SK-N-MC (cell line): Measurements from ENCODE around the gene LYAR.

Source experiments
- DNase-seq: peaks from one replicate; pipeline ENCODE4 v3.0.0-alpha.2; 2011; ENCODE audit warnings: low read depth, low spot score
- H3K27ac ChIP-seq: fragments of 200-600 bp; sonication (generic); 2 replicates; pipeline ENCODE4 v1.5.1; 2016; ENCODE audit warnings: mixed run types
- H3K36me3 ChIP-seq: fragments of 200-600 bp; sonication (generic); 2 replicates; pipeline ENCODE4 v1.6.1; 2017; ENCODE audit warnings: antibody characterized with exemption, low read length, mixed read lengths; ENCODE audit not compliant: insufficient read depth
- H3K4me3 ChIP-seq: fragments of 200-600 bp; sonication (generic); 2 replicates; pipeline ENCODE4 v1.5.1; 2016
- H3K9ac ChIP-seq: fragments of 200-600 bp; sonication (generic); 2 replicates; pipeline ENCODE4 v1.8.0; 2017; ENCODE audit warnings: mixed run types, mixed read lengths; ENCODE audit not compliant: insufficient read length
- H3K9me3 ChIP-seq: fragments of 200-600 bp; sonication (generic); 2 replicates; pipeline ENCODE4 v1.6.1; 2017; ENCODE audit warnings: low read depth, mild to moderate bottlenecking, antibody characterized with exemption, low read length, moderate library complexity, mixed read lengths
- EZH2 ChIP-seq: fragments of 200-600 bp; sonication (generic); IDR thresholded peaks from one replicate; pipeline ENCODE4 v1.6.1; 2017; ENCODE audit warnings: antibody characterized with exemption
- FOXP2 ChIP-seq: optimal IDR thresholded peaks from 2 replicates; pipeline ENCODE3; 2011; ENCODE audit warnings: mild to moderate bottlenecking, moderate library complexity; ENCODE audit not compliant: insufficient read depth; ENCODE audit errors: extremely low read length, control extremely low read depth
- POLR2AphosphoS5 ChIP-seq: IDR thresholded peaks from 2 replicates; pipeline ENCODE4 v1.6.1; 2012; ENCODE audit warnings: mild to moderate bottlenecking, low read depth, low read length, borderline replicate concordance

The LYAR gene

GRCh38 chr4:4299006-4299405 lies 9.1 kb upstream of the LYAR start:
- H3K27ac ChIP-seq: no peak overlapping the region
- no peak overlapping the region for H3K9ac ChIP-seq
- H3K36me3 ChIP-seq: peaks cover 10% of the 10 kb centered on the region
- no peaks in the 10 kb centered on the region for H3K9me3 ChIP-seq
- DNase-seq: no peak
- no peak overlapping the region for H3K4me3 ChIP-seq
- TF ChIP-seq EZH2: no peak
- no peak for TF ChIP-seq FOXP2
- no peak for TF ChIP-seq POLR2AphosphoS5

DNA sequence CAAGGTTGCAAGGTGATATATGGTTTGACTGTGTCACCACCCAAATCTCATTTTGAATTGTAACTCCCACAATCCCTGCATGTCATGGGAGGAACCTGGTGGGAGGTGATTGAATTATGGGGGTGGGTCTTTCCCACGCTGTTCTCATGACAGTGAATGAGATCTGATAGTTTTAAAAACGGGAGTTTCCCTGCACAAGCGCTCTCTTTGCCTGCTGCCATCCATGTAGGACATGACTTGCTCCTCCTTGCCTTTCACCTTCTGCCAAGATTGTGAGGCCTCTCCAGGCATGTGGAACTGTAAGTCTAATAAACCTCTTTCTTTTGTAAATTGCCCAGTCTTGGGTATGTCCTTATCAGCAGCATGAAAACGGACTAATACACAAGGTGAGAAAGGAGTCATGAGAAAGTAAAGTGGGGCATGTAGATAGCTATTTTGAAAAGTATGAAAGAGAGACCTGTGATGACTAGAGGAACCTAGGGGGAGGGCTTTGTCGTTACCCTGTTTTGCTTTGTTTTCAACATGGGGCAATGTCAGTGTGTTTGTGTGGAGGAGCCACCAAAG lies 6.4 kb upstream of the LYAR start:
- Histone ChIP-seq H3K36me3 (no peaks in the 10 kb centered on the region), H3K9me3 (no peaks in the 10 kb centered on the region), H3K4me3 (no peak overlapping the region), H3K9ac (no peak overlapping the region), H3K27ac (no peak overlapping the region)
- no peak for DNase-seq
- TF ChIP-seq EZH2: no peak
- no peak for TF ChIP-seq FOXP2
- no peak for TF ChIP-seq POLR2AphosphoS5

GRCh38 chr4:4293279-4293678 lies 3.3 kb upstream of the LYAR start:
- no peak for DNase-seq
- Histone ChIP-seq H3K36me3 (no peaks in the 10 kb centered on the region), H3K27ac (no peak overlapping the region), H3K4me3 (no peak overlapping the region), H3K9me3 (no peaks in the 10 kb centered on the region), H3K9ac (no peak overlapping the region)
- TF ChIP-seq EZH2: no peak
- TF ChIP-seq POLR2AphosphoS5: no peak
- no peak for TF ChIP-seq FOXP2

DNA sequence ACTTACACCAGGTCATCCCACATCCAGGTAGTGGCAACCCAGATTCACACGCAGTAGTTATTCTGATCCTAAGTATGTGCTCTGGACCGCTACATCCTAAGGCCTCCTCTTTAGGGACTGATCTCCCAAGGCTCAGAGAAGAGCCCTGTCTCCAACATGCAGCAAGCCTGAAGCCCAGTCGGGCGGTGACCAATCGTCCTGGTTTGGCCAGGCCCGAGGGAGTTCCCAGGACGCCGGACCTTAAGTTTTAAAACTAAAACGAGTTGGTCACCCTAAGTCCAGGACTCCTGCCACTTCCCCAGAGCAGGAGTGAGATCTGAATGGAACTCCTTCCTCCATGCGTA lies 385 bp downstream of the LYAR start:
- Histone ChIP-seq H3K36me3 (peaks cover 25% of the 10 kb centered on the region), H3K9me3 (no peaks in the 10 kb centered on the region), H3K9ac (peak overlapping the region; percentile 97), H3K4me3 (peak overlapping the region; percentile 99), H3K27ac (no peak overlapping the region)
- TF ChIP-seq EZH2: no peak
- TF ChIP-seq FOXP2: no peak
- TF ChIP-seq POLR2AphosphoS5: no peak
- no peak for DNase-seq

- Histone ChIP-seq H3K27ac (no peak overlapping the region), H3K36me3 (peaks cover 29% of the 10 kb centered on the region), H3K4me3 (peak overlapping the region; percentile 99), H3K9ac (peak overlapping the region; percentile 97), H3K9me3 (no peaks in the 10 kb centered on the region)
- no peak for DNase-seq
- TF ChIP-seq POLR2AphosphoS5 (no peak), EZH2 (no peak), FOXP2 (no peak)
Measured at GRCh38 chr4:4289055-4289454, 899 bp downstream of the LYAR start.

DNA sequence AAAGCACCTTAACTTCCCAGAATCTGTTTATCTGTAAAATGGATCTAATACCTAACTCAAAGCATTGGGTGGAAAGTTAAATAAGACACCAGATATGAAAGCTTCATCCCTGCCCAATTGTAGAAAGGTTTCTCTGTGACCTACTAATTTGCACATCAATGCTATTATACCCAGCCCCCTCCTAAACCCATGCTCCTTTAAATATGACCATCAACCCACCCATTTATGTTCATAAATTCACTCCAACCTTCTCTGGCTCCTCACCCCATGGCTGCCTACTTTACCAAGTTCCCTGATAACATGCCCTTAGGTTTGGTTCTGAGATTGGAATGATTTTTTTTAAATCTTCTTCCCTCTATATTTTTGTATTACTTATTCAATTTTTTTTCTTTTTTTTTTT lies 1.9 kb downstream of the LYAR start:
- Histone ChIP-seq H3K9me3 (no peaks in the 10 kb centered on the region), H3K4me3 (no peak overlapping the region), H3K36me3 (peaks cover 37% of the 10 kb centered on the region), H3K9ac (no peak overlapping the region), H3K27ac (no peak overlapping the region)
- DNase-seq: no peak
- no peak for TF ChIP-seq EZH2
- TF ChIP-seq FOXP2: no peak
- TF ChIP-seq POLR2AphosphoS5: no peak

DNA sequence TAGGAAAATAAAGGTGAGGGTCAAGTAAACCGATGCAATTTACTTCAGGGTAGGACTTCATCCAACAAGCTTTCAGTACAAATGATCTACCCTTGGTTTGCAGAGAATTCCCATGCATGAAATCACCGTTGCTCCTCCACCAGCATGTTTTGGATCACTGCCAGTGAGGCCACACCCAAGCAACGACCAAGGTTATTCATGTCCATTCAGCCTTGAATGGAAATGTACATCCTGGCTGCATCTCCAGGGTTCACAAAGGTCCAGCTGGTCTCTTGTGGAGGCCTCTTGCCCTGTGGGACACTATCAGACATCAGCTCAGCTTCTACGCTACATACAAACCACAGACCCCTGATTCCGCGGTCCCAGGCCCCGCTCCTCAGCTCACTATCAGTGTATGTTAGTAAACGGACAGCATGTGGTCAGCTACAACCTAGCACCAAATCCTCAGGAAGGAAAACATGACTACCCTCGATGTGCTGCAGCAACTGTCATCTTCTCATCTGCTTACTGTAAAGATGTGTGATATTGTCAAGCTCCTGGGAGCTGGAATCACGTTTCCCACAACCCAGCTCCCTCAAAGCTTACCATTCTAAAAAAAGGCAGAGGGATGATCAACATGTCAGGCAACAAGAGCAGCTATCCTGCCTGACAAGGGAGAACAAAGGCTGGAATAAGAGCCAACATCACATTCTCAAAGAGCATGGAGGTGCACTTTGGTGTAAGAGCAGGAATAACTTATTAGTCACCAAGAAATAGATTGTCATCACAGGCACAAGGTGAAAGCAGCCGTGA lies 4.9 kb downstream of the LYAR start:
- no peak overlapping the region for H3K27ac ChIP-seq
- H3K36me3 ChIP-seq: peaks cover 66% of the 10 kb centered on the region

DNA sequence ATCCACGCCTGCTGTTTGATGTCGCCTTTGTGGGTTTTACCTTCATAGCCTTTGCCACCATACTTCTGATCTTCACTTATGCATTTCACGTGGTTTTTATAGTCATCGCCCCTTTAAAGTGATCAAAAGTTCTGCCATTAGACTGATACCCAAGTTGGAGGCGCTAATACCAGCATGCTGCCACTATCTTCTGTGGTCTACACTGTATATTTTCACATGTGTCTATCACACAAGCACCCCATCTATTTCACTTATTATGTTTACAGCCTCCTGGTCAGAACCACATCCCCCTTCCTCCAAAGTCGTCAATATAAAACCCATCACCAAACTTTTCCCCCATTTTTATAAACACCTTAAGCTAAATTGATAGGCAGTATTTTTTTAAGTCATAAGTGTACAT lies 8.2 kb downstream of the LYAR start:
- DNase-seq: no peak
- Histone ChIP-seq H3K4me3 (no peak overlapping the region), H3K36me3 (peaks cover 88% of the 10 kb centered on the region), H3K9me3 (no peaks in the 10 kb centered on the region), H3K27ac (no peak overlapping the region), H3K9ac (no peak overlapping the region)
- TF ChIP-seq POLR2AphosphoS5: no peak
- TF ChIP-seq FOXP2: no peak
- TF ChIP-seq EZH2: no peak

More for the DNA sequence above, 4.9 kb downstream of the LYAR start:
- no peak for TF ChIP-seq EZH2
- no peak for TF ChIP-seq POLR2AphosphoS5
- TF ChIP-seq FOXP2: no peak
- Histone ChIP-seq H3K4me3 (no peak overlapping the region), H3K9ac (no peak overlapping the region), H3K9me3 (no peaks in the 10 kb centered on the region)
- DNase-seq: no peak
